T-helper 2 cell (primary cell): Measurements from ENCODE around the gene ANKRD29.

Source experiments
- DNase-seq, 5 experiments: peaks; one replicate each; pipeline versions ENCODE4 v3.0.0 to v3.0.0-alpha.2; 2012 to 2022
- total RNA-seq, 2 donors: gene quantifications; one replicate each; lab custom pipeline; 2026; lab: John Stamatoyannopoulos, UW

Gene ANKRD29
- total RNA-seq, result 0.31 to 0.47 reads per million in 2 donors

- peak; percentile 13 to 75 (median 26) for DNase-seq
Observed at GRCh38 chr18:23662309-23663263, at the start of gene ANKRD29. TSS of gene ANKRD29 (minus strand) at chr18:23662911. CDS start at chr18:23662730, 181 bp downstream.

- DNase-seq, result peak in 2 of 5 experiments; percentile 17 to 91
Observed at GRCh38 chr18:23712445-23712844, 49.7 kb upstream of the ANKRD29 start.

- no peak for DNase-seq
Observed at GRCh38 chr18:23711426-23711825, 48.7 kb upstream of the ANKRD29 start.

- DNase-seq, result no peak
Observed at GRCh38 chr18:23710946-23711345, 48.2 kb upstream of the ANKRD29 start.

- peak in 1 of 5 experiments; percentile 68 for DNase-seq
Observed at GRCh38 chr18:23710068-23710527, 47.4 kb upstream of the ANKRD29 start.

- DNase-seq, result no peak
Observed at GRCh38 chr18:23706971-23707640, 44.4 kb upstream of the ANKRD29 start.

GRCh38 chr18:23704806-23705205, 42.1 kb upstream of the ANKRD29 start:
- no peak for DNase-seq

DNA sequence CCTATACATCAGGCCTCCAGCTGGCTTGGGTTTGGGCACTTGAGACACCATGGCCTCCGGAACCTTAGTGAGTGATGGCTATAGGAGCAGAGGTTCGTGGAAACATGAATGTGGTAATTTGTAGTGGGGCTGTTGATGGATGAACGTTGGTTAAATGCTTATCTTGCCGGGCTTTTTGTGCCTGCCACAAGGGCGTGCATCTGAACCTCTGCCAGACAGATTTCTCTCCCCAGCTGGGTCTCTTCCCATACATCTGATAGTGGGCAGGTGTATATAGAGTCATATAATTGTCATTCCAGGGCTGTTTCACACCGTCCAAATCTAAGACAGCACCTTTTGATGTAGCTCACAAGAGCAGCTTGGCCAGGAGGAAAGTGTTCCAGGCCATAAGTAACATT, 41.3 kb upstream of the ANKRD29 start:
- DNase-seq, result no peak

DNA sequence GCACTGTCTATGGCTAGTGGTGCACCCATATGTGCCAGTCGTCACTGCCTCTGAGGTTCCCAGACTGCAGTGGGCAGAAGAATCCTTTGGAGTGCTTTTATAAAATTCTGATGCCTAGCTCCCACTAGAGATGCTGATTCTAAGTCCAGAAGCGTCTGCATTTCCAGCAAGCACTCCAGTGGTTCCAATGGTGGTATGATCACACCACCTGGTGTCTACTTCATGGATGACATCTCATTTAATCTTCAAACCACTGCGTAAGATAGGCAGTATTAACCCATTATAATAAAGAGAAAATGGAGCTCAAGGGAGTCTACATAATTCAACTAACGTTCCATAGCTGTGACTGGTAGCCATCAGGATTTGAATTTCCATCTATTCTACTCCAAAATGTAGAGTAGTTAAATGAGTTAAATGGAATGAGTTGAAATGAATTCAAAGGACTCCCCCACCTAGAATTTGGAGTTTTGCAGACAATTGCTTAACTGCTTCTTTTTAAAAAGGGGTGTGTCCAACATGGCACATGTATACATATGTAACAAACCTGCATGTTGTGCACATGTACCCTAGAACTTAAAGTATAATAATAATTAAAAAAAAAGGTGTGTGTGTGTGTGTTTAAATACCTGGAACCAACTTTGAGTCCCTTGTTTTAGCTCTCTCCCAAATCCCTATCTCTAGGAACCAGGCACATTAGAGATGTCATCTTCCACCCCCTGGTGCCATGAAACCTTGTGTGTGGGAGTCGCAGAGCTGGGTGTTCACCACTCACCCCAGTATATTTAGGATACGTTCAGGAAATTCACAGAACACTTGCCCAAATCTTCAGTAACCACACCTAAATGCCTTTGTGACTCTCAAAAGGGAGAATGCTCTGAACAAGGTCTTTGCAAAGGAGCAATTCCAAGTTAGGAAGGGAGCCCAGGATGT, 40.6 kb upstream of the ANKRD29 start:
- DNase-seq, result peak in 1 of 5 experiments; percentile 43

DNA sequence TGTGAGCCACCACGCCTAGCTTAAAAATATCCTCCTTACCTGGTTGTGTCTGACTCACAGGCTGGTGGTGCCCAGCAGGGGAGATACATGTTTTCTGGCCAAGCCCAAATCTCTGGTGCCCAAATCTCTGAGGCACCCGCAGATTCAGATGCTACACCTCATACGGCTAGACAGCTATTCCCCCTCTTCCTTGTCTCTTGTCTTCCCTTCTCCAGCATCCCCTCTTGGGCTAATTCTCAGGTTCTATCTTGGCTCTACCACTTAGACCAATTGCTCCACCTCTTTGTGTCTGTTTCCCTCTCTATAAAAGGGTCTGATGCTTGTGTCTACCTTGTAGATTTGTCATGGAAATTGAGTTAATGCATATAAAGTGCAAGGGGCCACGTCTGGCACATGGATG, 39.9 kb upstream of the ANKRD29 start:
- DNase-seq, result no peak

GRCh38 chr18:23701544-23702064, 38.9 kb upstream of the ANKRD29 start:
- no peak for DNase-seq

GRCh38 chr18:23701017-23701416, 38.3 kb upstream of the ANKRD29 start:
- no peak for DNase-seq

DNA sequence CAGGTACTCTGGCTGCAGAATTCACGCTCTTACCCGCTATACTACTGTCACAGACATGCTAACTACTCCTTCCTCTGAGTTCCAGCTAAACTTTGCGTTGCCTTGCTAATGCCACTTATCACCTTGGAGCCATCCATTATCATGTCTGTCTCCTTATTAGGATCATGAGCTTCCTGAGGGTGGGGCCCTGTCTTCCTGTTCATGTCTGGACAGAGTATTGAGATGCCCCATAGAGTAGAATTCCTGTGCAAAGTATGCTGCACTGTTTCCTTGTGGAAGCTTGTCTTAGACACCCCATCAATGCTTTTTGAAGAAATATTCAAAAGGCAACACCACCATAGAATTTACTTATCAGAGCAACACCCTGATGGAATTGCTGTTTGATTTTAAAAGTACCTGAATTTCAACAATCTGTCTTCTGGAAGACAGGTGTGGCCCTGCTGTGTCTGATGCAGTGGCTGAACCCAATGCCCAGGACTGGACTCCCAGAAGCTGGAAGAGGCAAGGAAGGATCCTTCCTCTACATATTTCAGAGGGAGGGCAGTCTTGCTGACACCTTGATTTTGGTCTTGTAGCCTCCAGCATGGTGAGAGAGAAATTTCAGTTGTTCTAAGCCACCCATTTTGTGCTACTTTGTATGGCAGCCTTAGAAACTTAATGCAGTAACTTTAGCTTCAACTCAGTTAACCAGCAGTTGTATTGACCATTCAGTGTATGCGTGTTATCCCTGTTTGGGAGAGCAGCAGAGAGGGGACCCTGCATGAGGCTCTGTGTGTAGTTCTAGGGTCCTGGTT, 32.1 kb upstream of the ANKRD29 start:
- DNase-seq, result no peak

DNA sequence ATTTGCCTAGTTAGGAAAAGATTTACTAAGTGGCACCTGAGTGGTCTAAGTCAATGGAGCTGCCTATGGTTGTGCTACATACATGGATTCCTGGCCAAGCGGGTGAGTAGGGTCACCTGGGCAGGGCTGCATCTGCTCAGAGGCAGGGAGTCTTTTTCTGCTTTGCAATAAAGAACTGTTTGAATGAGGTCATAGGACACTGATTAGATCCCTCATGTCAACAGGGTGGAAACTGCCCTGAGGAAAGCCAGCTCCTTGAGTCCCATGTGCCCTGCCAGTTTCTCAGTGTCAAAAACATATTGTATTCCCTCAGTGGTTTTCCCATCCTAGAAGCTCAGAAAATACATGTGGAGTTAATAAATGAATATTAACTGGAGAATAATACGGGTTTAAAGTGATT, 31.1 kb upstream of the ANKRD29 start:
- no peak for DNase-seq

DNA sequence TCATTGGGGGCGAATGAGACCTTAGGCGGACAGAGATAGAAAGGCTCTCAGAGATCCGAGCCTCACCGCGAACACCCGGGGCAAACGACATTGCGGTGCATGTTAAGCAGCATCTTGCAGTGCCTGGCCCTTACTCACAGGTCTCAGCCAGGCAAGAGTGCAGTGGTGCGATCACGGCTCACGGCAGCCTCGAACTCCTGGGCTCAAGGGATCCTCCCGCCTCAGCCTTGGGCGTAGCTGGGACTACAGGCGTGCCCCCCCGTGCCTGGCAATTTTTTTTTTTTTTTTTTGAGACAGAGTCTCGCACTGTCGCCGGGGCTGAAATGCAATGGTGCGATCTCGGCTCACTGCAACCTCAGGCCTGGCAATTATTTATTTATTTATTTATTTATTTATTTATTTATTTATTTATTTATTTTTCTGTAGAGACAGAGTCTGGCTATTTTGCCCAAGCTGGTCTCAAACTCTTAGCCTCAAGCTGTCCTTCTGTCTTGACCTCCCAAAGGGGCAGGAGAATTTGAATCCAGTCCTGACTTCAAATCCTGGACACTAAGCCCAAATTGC, 27.9 kb upstream of the ANKRD29 start:
- no peak for DNase-seq

- DNase-seq, result peak in 1 of 5 experiments; percentile 6
Observed at GRCh38 chr18:23689616-23690504, 27.1 kb upstream of the ANKRD29 start.

DNA sequence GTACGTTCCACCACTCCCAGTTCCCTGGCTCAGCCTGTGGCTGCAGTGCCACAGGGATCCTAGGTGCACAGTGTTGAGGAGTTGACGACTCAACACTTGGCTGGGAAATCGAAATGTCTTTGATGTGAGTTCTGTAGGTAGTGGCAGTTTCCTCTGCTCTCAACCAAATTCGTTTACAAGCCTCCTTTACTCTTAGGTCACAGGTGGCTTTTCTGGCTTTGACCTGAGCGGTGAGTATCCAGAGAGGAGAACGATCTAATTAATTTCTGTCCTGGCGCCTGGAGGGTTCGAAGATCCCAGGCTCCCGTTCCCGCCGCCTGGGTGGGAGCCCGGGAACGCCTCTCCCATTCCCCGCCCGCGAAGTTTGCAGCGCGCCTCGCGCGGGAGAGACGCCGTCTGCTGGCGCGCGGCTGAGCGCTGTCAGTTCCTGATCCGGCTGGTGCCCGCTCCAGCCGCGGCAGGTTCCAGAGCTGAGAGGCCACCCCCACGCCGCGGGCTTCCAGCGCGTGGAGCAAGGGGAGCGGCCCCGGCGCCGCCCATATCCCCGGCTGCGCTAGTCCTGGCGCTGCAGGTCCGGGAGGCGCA, 26.4 kb upstream of the ANKRD29 start, which contains the start of gene LAMA3:
LAMA3 (plus strand) TSS at position 423 of the 585 bp plus-strand sequence. CDS start 231 bp downstream, outside the sequence.
- peak in 3 of 5 experiments; percentile 2 to 15 (median 6) for DNase-seq

- no peak for DNase-seq
Observed at GRCh38 chr18:23688528-23688927, 25.8 kb upstream of the ANKRD29 start.

- DNase-seq, result no peak
Observed at GRCh38 chr18:23684515-23685197, 21.9 kb upstream of the ANKRD29 start.
